Kidney epithelial cell (primary cell): ENCODE measurements around the gene NPHP1. TPM values are rescaled to one million over a fixed set of nuclear protein-coding genes. Genes with fewer than 3 reads are reported as not detected.

ENCODE experiments used
- DNase-seq: peaks from one replicate; pipeline ENCODE4 v3.0.0-alpha.2; 2010; ENCODE audit warnings: low read depth
- H3K27me3 ChIP-seq: 2 replicates; pipeline ENCODE4 v1.6.0; 2011; ENCODE audit warnings: low read length; ENCODE audit not compliant: control insufficient read depth, insufficient read depth
- H3K36me3 ChIP-seq: 2 replicates; pipeline ENCODE4 v1.5.1; 2011; ENCODE audit warnings: low read length; ENCODE audit not compliant: control insufficient read depth, insufficient read depth
- H3K4me3 ChIP-seq: 2 replicates; pipeline ENCODE4 v1.5.1; 2011; ENCODE audit warnings: low read depth, mild to moderate bottlenecking, control low read depth, low read length
- total RNA-seq: library from RNA; depleted of rRNA; stranded (reverse); fragments of >200 nt; gene quantifications from 2 replicates; pipeline ENCODE4 v1.2.3, GENCODE V29; 2015
- TF ChIP-seq, protein P1 (sequence below): IDR thresholded peaks from 2 replicates; pipeline ENCODE4 v1.5.1; 2011; ENCODE audit warnings: mild to moderate bottlenecking, moderate library complexity, low read length, control low read depth, inconsistent platforms; ENCODE audit not compliant: insufficient read depth, poor library complexity, severe bottlenecking

NPHP1 gene
- total RNA-seq, 1 donor from 2014 or later = 2.5 TPM

DNA sequence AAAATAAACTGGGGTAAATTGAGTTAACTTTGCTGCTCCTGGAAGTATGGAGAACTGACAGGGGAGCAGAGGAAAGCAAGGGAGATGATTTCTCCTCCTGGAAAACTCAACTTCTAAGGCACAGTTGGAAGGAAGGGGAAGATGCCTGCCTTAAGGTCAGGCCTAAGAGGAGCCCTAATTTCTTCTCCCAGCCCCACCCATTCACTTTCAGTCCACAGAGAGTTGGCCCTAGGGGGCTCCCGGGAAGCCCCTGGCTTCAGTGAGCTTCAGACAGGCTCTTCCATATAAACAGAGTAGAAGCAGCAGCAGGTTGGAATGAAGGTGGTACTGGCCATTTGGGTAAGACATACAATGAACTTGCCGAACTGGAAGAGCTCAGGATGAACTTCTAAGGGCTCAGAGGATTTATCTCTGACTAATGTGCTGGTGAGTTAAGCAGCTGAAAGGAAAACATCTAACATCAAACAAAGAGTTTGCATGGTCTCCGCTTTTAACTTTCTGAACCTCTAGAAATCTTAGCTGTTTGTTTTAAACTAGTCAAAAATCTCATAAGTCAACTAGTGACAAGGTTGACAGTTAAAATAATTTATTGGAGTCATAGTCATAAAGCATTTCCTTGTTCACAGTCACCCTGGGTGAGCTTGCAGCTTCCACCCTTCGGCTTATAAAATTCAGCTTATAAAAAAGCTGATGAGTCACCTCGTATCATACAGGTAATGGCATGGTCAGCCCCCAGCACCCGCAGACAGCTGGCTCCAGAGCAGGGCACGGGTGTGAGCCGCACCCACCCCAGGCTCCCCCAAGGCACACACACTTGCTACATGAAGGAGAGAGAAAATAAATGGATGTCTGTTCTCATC lies 99.0 kb downstream of the NPHP1 start:
- peak; percentile 71 for DNase-seq
- Histone ChIP-seq H3K27me3 (no peaks in the 10 kb centered on the region), H3K4me3 (no peak overlapping the region), H3K36me3 (no peaks in the 10 kb centered on the region)
- TF ChIP-seq, protein P1, sequence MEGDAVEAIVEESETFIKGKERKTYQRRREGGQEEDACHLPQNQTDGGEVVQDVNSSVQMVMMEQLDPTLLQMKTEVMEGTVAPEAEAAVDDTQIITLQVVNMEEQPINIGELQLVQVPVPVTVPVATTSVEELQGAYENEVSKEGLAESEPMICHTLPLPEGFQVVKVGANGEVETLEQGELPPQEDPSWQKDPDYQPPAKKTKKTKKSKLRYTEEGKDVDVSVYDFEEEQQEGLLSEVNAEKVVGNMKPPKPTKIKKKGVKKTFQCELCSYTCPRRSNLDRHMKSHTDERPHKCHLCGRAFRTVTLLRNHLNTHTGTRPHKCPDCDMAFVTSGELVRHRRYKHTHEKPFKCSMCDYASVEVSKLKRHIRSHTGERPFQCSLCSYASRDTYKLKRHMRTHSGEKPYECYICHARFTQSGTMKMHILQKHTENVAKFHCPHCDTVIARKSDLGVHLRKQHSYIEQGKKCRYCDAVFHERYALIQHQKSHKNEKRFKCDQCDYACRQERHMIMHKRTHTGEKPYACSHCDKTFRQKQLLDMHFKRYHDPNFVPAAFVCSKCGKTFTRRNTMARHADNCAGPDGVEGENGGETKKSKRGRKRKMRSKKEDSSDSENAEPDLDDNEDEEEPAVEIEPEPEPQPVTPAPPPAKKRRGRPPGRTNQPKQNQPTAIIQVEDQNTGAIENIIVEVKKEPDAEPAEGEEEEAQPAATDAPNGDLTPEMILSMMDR = no peak

DNA sequence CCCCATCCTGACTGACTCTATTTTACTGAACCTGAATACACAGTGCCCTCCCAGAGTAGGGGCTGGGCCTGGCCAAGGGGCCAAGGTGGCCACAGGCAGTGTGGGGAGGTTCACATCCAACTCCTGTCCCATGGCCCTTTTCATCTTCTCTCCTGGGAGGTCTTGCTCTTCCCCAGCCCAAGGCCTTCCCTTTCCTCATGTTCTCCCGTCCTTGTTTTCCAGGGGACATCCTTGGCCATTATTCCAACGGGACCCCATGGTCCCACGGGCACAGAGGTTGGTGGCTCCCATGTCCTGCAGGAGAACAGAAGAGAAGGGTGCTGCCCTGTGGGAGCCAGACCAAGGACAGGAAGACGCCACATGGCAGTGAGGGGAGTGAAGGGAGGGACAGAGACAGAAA lies 99.6 kb downstream of the NPHP1 start:
- Histone ChIP-seq H3K27me3 (no peaks in the 10 kb centered on the region), H3K4me3 (no peak overlapping the region), H3K36me3 (no peaks in the 10 kb centered on the region)
- TF ChIP-seq, protein P1 = no peak
- no peak for DNase-seq

DNA sequence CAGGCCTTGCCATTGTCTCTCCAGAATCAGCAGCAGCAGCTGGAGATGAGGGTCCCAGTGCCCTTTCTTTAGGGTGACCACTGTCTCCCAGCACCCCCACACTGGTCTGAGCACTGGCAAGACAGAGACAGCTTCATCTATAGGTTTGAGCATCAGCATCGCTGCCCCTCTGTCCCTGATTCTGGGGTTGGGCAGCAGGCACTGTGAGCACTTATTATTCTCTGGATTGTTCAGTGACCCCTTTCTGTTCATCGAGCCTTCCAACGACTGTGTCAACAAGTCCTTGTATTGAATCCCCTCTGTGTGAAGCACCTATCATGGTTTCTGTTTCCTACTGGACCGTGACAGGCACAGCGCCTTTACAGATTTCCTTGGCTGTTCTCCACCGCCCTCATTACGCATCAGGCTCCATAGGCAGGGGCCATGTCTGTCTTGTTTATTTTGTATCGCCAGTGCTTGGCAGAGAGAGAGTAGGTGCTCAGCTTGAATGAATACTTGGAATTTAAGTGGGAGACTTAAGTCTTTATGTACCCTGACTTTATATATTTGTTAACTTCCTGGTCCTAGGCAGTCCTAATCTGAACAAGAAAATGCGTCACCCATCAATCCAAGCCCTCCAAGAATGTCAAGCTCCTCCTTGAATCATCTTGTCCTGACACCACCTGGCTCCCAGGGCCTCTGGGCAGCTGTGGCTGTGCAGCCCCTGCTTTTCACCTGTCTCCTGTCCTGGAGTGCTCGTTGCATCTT lies 100.6 kb downstream of the NPHP1 start:
- TF ChIP-seq, protein P1 = no peak
- DNase-seq = peak; percentile 99
- H3K4me3 ChIP-seq = no peak overlapping the region
- no peaks in the 10 kb centered on the region for H3K27me3 ChIP-seq
- no peaks in the 10 kb centered on the region for H3K36me3 ChIP-seq

DNA sequence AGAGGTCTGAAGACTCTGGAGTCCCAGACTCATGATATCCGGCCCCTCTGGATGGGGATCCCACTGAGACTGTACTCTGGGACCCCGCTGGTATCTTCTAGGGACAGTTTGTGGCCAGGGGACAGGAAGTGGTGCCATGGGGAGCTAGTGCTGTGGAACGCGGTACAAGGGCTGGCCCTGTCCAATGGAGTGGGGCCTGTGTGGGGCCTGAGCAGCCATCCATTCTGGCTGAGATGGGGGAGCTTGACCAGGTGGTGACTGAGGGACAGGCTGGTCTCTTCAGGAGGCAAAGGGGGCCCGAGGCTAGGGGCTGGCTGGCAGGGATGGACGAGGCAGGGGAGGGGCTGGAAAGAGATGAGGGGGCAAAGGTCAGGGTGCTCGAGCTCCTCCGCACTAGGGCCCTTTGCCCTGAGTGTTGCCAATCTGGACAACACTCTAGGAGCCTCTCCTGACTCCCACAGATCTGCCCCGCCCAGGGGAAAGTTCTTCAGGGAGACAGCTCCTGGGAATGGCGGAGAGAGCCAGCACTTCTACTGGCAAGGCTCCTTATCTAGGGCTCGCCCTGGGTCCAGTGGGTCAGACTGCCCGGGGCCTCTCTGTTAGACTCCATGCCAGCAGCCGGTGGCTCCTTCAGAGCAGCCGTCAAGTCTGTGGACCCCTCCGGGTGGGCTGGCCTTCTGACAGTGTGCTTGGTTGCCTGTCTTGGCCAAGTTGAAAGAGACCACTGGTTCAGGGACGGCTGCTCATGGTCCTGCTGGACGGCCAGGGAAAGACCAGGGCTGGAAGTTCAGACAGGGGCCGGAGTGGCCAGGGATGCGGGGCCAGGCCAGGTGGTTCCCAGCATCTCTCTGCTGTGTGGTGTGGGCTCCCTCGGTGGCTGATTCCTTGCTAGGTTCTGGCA lies 101.5 kb downstream of the NPHP1 start:
- no peaks in the 10 kb centered on the region for H3K36me3 ChIP-seq
- H3K4me3 ChIP-seq = no peak overlapping the region
- no peak for DNase-seq
- H3K27me3 ChIP-seq = no peaks in the 10 kb centered on the region
- TF ChIP-seq, protein P1 = no peak

DNA sequence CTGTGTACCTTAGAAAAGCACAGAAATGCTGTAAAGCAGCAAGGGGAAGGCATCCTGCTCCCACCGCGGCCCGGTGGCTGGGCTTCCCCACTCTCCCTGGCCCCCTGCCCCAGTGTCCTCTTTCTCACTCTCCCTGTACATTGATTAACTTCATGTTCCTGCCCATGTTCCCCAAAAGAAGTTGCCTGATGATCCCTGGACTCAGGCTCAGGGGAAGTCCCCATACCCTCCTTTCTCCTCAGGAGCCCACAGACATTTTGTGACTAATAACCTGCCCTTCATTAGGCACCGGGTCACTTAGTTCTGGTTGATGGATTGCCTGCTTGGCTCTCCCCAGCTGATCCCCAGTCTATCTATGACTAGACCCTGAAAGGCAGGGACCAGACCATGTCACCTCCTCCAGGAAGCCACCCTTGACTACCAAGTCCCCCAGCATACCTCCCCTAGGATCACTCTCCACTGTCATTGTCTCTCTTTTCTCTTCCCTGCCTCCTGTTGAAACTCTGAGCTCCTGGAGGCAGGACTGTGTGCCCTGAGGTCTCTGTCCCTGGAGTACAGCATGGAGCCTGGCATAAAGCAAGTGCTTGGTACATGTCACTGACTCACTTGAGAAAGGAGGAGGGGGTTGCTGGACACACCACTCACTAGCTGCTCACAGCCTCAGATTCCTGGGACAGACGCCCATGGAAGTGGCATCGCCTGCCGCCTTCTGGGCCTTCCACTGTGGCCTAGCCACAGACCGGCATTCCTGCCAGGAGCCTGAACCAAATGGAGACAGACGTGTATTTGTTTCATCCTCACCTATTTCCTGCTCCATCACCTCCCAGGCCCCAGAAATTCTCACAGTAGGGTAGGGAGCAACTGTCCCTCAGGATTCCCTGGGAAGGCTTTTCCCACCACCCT lies 102.7 kb downstream of the NPHP1 start:
- H3K4me3 ChIP-seq = no peak overlapping the region
- no peaks in the 10 kb centered on the region for H3K27me3 ChIP-seq
- no peaks in the 10 kb centered on the region for H3K36me3 ChIP-seq
- DNase-seq = peak; percentile 55
- TF ChIP-seq, protein P1 = no peak
